Hematopoietic multipotent progenitor cell treated with erythropoietin and hydrocortisone succinate and interleukin-3 and kit ligand, for 4 days (in vitro differentiated cells): ENCODE measurements around the gene NOL9.

ENCODE experiments used
- DNase-seq: peaks from one replicate; pipeline ENCODE4 v3.0.0-alpha.2; 2015

Gene NOL9

GRCh38 chr1:6519491-6519934 lies 34.8 kb downstream of the NOL9 start:
- no peak for DNase-seq

GRCh38 chr1:6517435-6517851 lies 36.9 kb downstream of the NOL9 start:
- DNase-seq, result no peak

- no peak for DNase-seq
These were observed 38.5 kb downstream of the NOL9 start for GRCh38 chr1:6515771-6516170.

GRCh38 chr1:6513320-6513801 lies 41.0 kb downstream of the NOL9 start:
- DNase-seq, result no peak

GRCh38 chr1:6512908-6513280 lies 41.4 kb downstream of the NOL9 start:
- no peak for DNase-seq

GRCh38 chr1:6512245-6512907 lies 41.9 kb downstream of the NOL9 start:
- DNase-seq, result no peak

- no peak for DNase-seq
These were observed 42.6 kb downstream of the NOL9 start for GRCh38 chr1:6511561-6512244.

GRCh38 chr1:6511056-6511455 lies 43.3 kb downstream of the NOL9 start:
- DNase-seq, result no peak

GRCh38 chr1:6510493-6510892 lies 43.8 kb downstream of the NOL9 start:
- DNase-seq, result no peak

- DNase-seq, result no peak
These were observed 44.4 kb downstream of the NOL9 start for GRCh38 chr1:6509919-6510291.

GRCh38 chr1:6509220-6509918 lies 44.9 kb downstream of the NOL9 start:
- no peak for DNase-seq

- no peak for DNase-seq
These were observed 45.5 kb downstream of the NOL9 start for GRCh38 chr1:6508816-6509189.

GRCh38 chr1:6508154-6508815 lies 46.0 kb downstream of the NOL9 start:
- no peak for DNase-seq

- DNase-seq, result no peak
These were observed 46.8 kb downstream of the NOL9 start for GRCh38 chr1:6507461-6507911.

- peak; percentile 38 for DNase-seq
These were observed 47.3 kb downstream of the NOL9 start for GRCh38 chr1:6507037-6507428.

- no peak for DNase-seq
These were observed 47.9 kb downstream of the NOL9 start for GRCh38 chr1:6506210-6507036.

- DNase-seq, result no peak
These were observed 48.7 kb downstream of the NOL9 start for GRCh38 chr1:6505367-6506209.

- DNase-seq, result no peak
These were observed 49.4 kb downstream of the NOL9 start for GRCh38 chr1:6504887-6505286.

- no peak for DNase-seq
These were observed 50.3 kb downstream of the NOL9 start for GRCh38 chr1:6503884-6504602.

GRCh38 chr1:6502000-6502891 lies 52.1 kb downstream of the NOL9 start:
- no peak for DNase-seq
